HG02759 (cell line): ENCODE data around the gene ZNF558.
"Not testable (repeated sequence)": the region's sequence is repeated elsewhere in the genome, so short reads cannot be mapped to it uniquely, and the experiment has no call there.

Experiments used
- ATAC-seq: cut with Tn5 transposase; IDR thresholded peaks from one replicate; pipeline ENCODE4 v1.9.1; 2021; ENCODE audit warnings: mild to moderate bottlenecking, moderate library complexity; ENCODE audit not compliant: unreplicated experiment

Gene ZNF558

DNA sequence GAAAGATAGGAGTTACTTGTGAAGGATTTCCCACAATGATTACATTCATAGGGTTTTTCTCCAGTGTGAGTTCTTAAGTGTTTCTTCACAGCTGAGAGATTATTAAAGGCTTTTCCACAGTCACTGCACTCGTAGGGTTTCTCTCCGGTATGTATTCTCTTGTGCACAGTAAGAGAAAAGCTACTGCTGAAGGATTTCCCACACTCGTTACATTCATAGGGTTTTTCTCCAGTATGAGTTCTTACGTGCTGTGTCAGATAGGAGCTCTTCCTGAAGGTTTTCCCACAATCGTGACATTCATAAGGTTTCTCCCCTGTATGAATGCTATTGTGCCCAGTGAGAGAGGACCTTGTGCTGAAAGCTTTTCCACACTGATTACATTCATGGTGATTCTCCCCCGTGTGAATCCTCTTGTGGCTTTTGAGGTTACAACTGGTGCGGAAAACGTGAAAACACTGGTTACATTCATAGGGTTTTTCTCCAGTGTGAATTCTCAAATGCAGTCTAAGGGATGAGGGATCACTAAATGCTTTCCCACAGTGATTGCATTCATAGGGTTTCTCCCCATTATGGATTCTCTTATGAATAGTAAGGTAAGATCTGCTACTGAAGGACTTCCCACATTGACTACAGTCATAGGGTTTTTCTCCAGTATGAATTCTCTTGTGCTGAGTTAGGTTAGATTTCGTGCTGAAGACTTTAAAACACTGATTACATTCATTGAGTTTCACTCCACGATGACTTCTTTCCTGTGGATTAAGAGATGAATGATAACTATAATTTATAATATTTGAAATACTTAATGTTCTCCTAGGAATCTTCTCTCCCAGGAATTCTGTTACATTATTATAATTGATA is 20.6 kb downstream of the ZNF558 start:
- no peak for ATAC-seq

DNA sequence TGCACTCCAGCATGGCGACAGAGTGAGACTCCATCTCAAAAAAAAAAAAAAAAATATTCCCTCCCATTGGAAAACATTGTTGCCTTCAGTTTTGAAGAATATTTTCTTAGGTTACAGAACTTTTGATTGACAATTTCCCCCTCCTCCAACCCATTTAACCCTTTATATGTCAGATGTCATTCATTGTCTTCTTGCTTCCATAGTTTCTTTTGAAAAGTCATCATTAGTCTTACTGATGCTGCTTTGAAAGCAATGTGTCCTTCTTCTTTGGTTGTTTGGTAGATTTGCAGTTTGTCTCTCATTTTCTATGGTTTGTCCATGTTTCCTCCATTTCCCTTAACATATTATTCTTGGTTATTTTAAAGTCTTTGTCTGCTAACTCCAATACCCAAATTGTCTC is 25.4 kb downstream of the ZNF558 start:
- no peak for ATAC-seq

GRCh38 chr19:8794823-8795222 is 37.3 kb downstream of the ZNF558 start:
- no peak for ATAC-seq

DNA sequence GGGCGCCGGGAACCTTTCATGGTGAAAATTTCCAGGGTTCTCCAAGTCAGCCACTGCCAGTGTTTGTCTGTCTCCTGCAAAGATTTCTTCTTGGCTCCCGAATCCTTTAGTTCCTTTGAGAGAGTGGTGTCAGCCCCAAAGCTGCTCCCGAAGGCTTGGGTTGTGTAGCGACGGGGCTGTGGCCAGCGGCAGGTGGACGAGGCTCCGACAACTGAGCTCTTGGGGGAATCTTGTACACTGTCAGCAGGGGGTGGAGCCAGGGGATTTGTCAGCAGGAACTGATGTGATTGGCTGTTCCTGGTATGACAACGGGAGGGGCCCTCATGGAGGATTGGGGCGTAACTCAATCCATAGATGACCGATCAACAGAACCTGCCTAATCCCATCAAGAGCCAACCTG is 58.5 kb downstream of the ZNF558 start:
- not testable (repeated sequence) for ATAC-seq

GRCh38 chr19:8769265-8769664 is 62.8 kb downstream of the ZNF558 start:
- not testable (repeated sequence) for ATAC-seq

DNA sequence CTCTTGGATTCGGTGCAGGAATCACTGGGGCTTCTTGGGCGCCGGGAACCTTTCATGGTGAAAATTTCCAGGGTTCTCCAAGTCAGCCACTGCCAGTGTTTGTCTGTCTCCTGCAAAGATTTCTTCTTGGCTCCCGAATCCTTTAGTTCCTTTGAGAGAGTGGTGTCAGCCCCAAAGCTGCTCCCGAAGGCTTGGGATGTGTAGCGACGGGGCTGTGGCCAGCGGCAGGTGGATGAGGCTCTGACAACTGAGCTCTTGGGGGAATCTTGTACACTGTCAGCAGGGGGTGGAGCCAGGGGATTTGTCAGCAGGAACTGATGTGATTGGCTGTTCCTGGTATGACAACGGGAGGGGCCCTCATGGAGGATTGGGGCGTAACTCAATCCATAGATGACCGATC is 64.8 kb downstream of the ZNF558 start:
- ATAC-seq: not testable (repeated sequence)
